ENCODE data around the gene ANGPTL4.
"Not testable (repeated sequence)": the region's sequence is repeated elsewhere in the genome, so short reads cannot be mapped to it uniquely, and the experiment has no call there.

- not testable (repeated sequence) for TF ChIP-seq CTCF (conservative IDR thresholded peaks at IDR 0.05; ENCODE audit: low read depth, low read length); EZH2 (IDR thresholded peaks at IDR 0.05; ENCODE audit: borderline replicate concordance, low read depth, low read length, poor library complexity, severe bottlenecking)
Measured at GRCh38 chr19:8352845-8353244, 11.1 kb upstream of the ANGPTL4 start.

All from A673 (cell line).